ENCODE measurements around the gene SPNS1. TPM values are rescaled to one million over a fixed set of nuclear protein-coding genes. Genes with fewer than 3 reads are reported as not detected.
"Not testable (repeated sequence)": the region's sequence is repeated elsewhere in the genome, so short reads cannot be mapped to it uniquely, and the experiment has no call there.

Gene SPNS1
- polyA plus RNA-seq, 2 of the 4 experiments (the other 2 are of a cell fraction) = 27.0 to 35.1 TPM

DNA sequence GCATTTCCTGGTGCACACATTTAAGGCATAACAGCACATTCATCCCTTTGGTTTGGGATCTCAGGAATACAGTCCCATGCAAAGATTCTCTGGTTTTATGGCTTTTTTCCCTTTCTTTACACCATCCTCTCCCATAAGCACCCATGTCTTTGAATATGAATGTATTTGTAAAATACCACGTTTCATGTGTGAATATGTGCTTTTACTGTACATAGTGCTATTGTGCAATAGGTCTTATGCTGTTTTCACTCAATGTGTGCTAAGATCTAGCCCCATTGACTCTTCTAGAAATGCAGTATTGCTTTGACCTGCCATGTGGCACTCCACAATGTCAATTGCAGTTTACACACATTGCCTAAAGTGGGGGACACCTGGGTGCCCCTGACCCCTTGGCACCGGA lies 10.1 kb upstream of the SPNS1 start:
- Histone ChIP-seq H3K4me3 (no peak overlapping the region), H3K4me2 (no peak overlapping the region), H3K9me3 (no peaks in the 10 kb centered on the region), H3K27ac (no peak overlapping the region), H3K4me1 (no peaks in the 10 kb centered on the region)
- TF ChIP-seq CBX8 (IDR thresholded peaks at IDR 0.05) (no peak), JUN (IDR thresholded peaks at IDR 0.05) (no peak), RAD21 (conservative IDR thresholded peaks at IDR 0.05 in 1 of 2, IDR thresholded peaks at IDR 0.05 in 1 of 2) (no peak), CBX2 (IDR thresholded peaks at IDR 0.05; ENCODE audit: borderline replicate concordance, low read depth) (no peak)
- TF ChIP-seq, protein P1, sequence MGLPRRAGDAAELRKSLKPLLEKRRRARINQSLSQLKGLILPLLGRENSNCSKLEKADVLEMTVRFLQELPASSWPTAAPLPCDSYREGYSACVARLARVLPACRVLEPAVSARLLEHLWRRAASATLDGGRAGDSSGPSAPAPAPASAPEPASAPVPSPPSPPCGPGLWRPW (IDR thresholded peaks at IDR 0.05) = no peak
- CTCF ChIA-PET = interaction anchor here (2.6 kb wide), 1 partner anchor 9 kb away, joined by 15 read pairs; the partner anchor contains the start of gene SPNS1
- POLR2A ChIA-PET = interaction anchor here (1.2 kb wide), 1 partner anchor 9 kb away, joined by 3 read pairs; no protein-coding TSS in a partner anchor
- no peak for DNase-seq (ENCODE audit: low read depth in 1 of 2, low spot score in 1 of 2)
- no peak for ATAC-seq
- 90% methylated on average over 2 of the region's 2 CpGs for WGBS (ENCODE audit: missing lambda C conversion rate)
- FAIRE-seq = no peak

DNA sequence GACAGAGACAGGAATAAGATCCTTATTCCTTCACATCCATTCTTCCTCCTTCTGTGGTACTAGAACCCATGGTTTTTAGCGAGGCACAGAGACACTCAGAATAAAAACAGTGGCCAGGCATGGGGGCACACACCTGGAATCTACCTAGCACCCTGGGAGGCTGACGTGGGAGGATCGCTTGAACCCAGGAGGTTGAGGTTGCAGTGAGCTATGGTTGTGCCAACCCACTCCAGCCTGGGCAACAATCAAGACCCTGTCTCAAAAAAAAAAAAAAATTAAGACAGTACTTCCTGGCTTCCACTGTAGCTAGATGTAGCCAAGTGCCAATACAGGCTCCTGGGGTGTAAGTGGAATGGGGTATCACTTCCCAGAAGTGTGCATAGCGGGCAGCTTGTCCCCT lies 7.4 kb upstream of the SPNS1 start:
- ChIA-PET CTCF (interaction anchor here (2.5 kb wide), 1 partner anchor 11 kb away, joined by 13 read pairs; no protein-coding TSS in a partner anchor), POLR2A (no interaction called here)
- H3K9me3 ChIP-seq = no peaks in the 10 kb centered on the region
- H3K27ac ChIP-seq = no peak overlapping the region
- H3K4me2 ChIP-seq = no peak overlapping the region
- no peaks in the 10 kb centered on the region for H3K4me1 ChIP-seq
- WGBS (ENCODE audit: missing lambda C conversion rate) = 88% methylated on average over 4 of the region's 4 CpGs
- FAIRE-seq = no peak
- TF ChIP-seq ZFP36 (IDR thresholded peaks at IDR 0.05; ENCODE audit: borderline replicate concordance, partially characterized antibody) = no peak
- TF ChIP-seq GATA3 (IDR thresholded peaks at IDR 0.05; ENCODE audit: borderline replicate concordance) = no peak
- TF ChIP-seq, protein P2, sequence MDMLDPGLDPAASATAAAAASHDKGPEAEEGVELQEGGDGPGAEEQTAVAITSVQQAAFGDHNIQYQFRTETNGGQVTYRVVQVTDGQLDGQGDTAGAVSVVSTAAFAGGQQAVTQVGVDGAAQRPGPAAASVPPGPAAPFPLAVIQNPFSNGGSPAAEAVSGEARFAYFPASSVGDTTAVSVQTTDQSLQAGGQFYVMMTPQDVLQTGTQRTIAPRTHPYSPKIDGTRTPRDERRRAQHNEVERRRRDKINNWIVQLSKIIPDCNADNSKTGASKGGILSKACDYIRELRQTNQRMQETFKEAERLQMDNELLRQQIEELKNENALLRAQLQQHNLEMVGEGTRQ (IDR thresholded peaks at IDR 0.05) = no peak
- TF ChIP-seq KDM5A (IDR thresholded peaks at IDR 0.05) = no peak
- TF ChIP-seq, protein P3, sequence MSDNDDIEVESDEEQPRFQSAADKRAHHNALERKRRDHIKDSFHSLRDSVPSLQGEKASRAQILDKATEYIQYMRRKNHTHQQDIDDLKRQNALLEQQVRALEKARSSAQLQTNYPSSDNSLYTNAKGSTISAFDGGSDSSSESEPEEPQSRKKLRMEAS (IDR thresholded peaks at IDR 0.05) = no peak
- TF ChIP-seq, protein P4, sequence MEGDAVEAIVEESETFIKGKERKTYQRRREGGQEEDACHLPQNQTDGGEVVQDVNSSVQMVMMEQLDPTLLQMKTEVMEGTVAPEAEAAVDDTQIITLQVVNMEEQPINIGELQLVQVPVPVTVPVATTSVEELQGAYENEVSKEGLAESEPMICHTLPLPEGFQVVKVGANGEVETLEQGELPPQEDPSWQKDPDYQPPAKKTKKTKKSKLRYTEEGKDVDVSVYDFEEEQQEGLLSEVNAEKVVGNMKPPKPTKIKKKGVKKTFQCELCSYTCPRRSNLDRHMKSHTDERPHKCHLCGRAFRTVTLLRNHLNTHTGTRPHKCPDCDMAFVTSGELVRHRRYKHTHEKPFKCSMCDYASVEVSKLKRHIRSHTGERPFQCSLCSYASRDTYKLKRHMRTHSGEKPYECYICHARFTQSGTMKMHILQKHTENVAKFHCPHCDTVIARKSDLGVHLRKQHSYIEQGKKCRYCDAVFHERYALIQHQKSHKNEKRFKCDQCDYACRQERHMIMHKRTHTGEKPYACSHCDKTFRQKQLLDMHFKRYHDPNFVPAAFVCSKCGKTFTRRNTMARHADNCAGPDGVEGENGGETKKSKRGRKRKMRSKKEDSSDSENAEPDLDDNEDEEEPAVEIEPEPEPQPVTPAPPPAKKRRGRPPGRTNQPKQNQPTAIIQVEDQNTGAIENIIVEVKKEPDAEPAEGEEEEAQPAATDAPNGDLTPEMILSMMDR (IDR thresholded peaks at IDR 0.05) = no peak
- no peak overlapping the region for H3K4me3 ChIP-seq
- ATAC-seq = no peak
- no peak for DNase-seq (ENCODE audit: low read depth in 1 of 2, low spot score in 1 of 2)

DNA sequence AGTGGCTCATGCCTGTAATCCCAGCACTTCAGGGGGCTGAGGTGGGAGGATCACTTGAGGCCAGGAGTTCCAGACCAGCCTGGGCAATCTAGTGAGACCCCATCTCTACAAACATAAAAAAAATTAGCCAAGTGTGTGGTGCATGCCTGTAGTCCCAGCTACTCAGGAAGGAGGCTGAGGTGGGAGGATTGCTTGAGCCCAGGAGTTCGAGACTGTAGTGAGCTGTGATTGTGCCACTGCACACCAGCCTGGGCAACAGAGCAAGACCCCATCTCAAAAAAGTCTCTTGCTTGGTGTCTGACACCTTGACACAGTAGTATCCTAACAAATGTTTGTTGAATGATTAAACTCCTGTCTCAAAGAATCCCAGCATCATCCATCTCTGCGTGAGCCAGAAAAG lies 4.9 kb upstream of the SPNS1 start:
- CTCF ChIA-PET = interaction anchor here (0.8 to 1.7 kb wide), 3 partner anchors 8 to 20 kb away, joined by 3 to 6 read pairs (median 3); no protein-coding TSS in a partner anchor
- H3K4me3 ChIP-seq; ATAC-seq; H3K27ac ChIP-seq; DNase-seq (ENCODE audit: low read depth in 1 of 2, low spot score in 1 of 2); FAIRE-seq; H3K4me2 ChIP-seq; POLR2A ChIA-PET; H3K9me3 ChIP-seq; H3K4me1 ChIP-seq: not testable (repeated sequence)
- WGBS (ENCODE audit: missing lambda C conversion rate) = 62% methylated on average over 2 of the region's 2 CpGs

DNA sequence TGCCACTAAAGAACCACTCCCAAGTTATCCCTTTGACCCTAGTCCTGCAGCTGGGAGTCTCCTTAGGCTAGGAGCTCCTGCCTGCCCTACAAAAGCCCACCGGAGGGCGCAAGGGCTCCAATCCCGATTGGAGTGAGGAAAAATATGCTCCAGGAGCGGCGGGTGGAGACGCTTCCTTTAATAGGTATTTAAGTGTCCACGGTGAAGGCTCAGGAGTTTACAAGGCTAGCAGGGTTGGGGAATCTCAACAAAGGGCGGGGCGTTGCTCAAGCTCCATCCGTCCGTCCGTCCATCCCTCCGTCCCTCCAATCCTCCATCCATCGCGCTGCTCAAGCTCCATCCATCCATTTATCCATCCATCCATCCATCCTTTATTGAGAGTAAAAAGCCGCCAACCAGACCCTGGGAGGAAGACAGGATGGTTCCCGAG lies 556 bp upstream of the SPNS1 start:
- H3K4me2 ChIP-seq = peak overlapping the region; percentile 75
- DNase-seq (ENCODE audit: low read depth in 1 of 2, low spot score in 1 of 2) (peak; percentile 73 to 75), FAIRE-seq (no peak), ATAC-seq (peak; percentile 78 to 84)
- peak overlapping the region; percentile 65 for H3K4me3 ChIP-seq
- POLR2A ChIA-PET = interaction anchor here (0.6 to 1.3 kb wide), 7 partner anchors 10 to 727 kb away, joined by 3 to 7 read pairs (median 3); partner anchors contain the start of genes ATXN2L, LAT and NFATC2IP
- peak overlapping the region; percentile 87 to 88 for H3K27ac ChIP-seq
- CTCF ChIA-PET = interaction anchor here (0.5 to 2.6 kb wide), 30 partner anchors 8 to 750 kb away, joined by 3 to 15 read pairs (median 4); partner anchors contain the start of genes LAT and TUFM
- H3K4me1 ChIP-seq = peaks cover 9% of the 10 kb centered on the region; the same call in 2 of the 3 replicates
- WGBS (ENCODE audit: missing lambda C conversion rate) = 1% methylated on average over 17 of the region's 17 CpGs
- H3K9me3 ChIP-seq = no peaks in the 10 kb centered on the region
- TF ChIP-seq, protein P1 (IDR thresholded peaks at IDR 0.05) = no peak
- TF ChIP-seq CEBPB (IDR thresholded peaks at IDR 0.05) (no peak), RAD21 (conservative IDR thresholded peaks at IDR 0.05 in 1 of 2, IDR thresholded peaks at IDR 0.05 in 1 of 2) (peak; percentile 66 to 69), MAZ (IDR thresholded peaks at IDR 0.05; ENCODE audit: borderline replicate concordance, low read depth, low read length) (no peak), CBX2 (IDR thresholded peaks at IDR 0.05; ENCODE audit: borderline replicate concordance, low read depth) (no peak), HOXA7 (CRISPR knock-in tag; IDR thresholded peaks at IDR 0.05) (no peak), EP300 (IDR thresholded peaks at IDR 0.05) (no peak), BHLHE40 (IDR thresholded peaks at IDR 0.05; ENCODE audit: low read depth, low read length) (no peak), GATA3 (IDR thresholded peaks at IDR 0.05; ENCODE audit: borderline replicate concordance) (no peak), ZFP36 (IDR thresholded peaks at IDR 0.05; ENCODE audit: borderline replicate concordance, partially characterized antibody) (no peak), ZSCAN20 (CRISPR knock-in tag; IDR thresholded peaks at IDR 0.05) (no peak), JUN (IDR thresholded peaks at IDR 0.05) (no peak), FOXS1 (CRISPR knock-in tag; IDR thresholded peaks at IDR 0.05) (no peak), SMC3 (IDR thresholded peaks at IDR 0.05) (peak; percentile 69)
- TF ChIP-seq, protein P5, sequence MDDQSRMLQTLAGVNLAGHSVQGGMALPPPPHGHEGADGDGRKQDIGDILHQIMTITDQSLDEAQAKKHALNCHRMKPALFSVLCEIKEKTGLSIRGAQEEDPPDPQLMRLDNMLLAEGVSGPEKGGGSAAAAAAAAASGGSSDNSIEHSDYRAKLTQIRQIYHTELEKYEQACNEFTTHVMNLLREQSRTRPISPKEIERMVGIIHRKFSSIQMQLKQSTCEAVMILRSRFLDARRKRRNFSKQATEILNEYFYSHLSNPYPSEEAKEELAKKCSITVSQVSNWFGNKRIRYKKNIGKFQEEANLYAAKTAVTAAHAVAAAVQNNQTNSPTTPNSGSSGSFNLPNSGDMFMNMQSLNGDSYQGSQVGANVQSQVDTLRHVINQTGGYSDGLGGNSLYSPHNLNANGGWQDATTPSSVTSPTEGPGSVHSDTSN (IDR thresholded peaks at IDR 0.05) = no peak
- TF ChIP-seq, protein P4 (IDR thresholded peaks at IDR 0.05) = peak; percentile 70
- TF ChIP-seq, protein P2 (IDR thresholded peaks at IDR 0.05) = no peak

Data from A549 (cell line).